ENCODE measurements around the gene AASDHPPT.

DNA sequence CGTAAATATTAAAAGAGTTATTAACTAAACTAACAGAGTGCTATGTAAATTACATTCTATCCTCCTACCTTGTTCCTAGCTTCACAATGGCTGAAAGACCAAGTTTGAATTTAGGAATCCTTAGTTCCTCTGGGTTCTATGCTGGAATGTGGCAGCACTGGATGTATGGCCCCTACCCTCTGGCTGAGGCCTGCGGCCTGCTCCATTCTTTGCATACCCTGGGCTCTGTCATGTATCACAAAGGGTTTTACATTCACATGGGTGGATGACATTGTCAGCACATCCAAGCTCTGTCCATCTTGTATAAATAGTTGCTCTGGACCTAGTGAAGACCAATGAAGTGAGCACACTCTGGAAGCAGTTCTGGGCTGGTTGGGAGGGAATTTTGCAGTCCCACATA, 54.5 kb downstream of the AASDHPPT start:
- TF ChIP-seq, protein P1, sequence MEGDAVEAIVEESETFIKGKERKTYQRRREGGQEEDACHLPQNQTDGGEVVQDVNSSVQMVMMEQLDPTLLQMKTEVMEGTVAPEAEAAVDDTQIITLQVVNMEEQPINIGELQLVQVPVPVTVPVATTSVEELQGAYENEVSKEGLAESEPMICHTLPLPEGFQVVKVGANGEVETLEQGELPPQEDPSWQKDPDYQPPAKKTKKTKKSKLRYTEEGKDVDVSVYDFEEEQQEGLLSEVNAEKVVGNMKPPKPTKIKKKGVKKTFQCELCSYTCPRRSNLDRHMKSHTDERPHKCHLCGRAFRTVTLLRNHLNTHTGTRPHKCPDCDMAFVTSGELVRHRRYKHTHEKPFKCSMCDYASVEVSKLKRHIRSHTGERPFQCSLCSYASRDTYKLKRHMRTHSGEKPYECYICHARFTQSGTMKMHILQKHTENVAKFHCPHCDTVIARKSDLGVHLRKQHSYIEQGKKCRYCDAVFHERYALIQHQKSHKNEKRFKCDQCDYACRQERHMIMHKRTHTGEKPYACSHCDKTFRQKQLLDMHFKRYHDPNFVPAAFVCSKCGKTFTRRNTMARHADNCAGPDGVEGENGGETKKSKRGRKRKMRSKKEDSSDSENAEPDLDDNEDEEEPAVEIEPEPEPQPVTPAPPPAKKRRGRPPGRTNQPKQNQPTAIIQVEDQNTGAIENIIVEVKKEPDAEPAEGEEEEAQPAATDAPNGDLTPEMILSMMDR (conservative IDR thresholded peaks at IDR 0.05; ENCODE audit: low read depth, low read length), result no peak
- TF ChIP-seq POLR2A (IDR thresholded peaks at IDR 0.05; ENCODE audit: low read depth, low read length), result no peak
- TF ChIP-seq SMC3 (IDR thresholded peaks at IDR 0.05; ENCODE audit: low read depth, low read length), result no peak
- no peak for TF ChIP-seq MAFK (IDR thresholded peaks at IDR 0.05; ENCODE audit: low read depth, low read length)
- TF ChIP-seq RFX5 (IDR thresholded peaks at IDR 0.05; ENCODE audit: low read depth, low read length), result no peak
- TF ChIP-seq, protein P2, sequence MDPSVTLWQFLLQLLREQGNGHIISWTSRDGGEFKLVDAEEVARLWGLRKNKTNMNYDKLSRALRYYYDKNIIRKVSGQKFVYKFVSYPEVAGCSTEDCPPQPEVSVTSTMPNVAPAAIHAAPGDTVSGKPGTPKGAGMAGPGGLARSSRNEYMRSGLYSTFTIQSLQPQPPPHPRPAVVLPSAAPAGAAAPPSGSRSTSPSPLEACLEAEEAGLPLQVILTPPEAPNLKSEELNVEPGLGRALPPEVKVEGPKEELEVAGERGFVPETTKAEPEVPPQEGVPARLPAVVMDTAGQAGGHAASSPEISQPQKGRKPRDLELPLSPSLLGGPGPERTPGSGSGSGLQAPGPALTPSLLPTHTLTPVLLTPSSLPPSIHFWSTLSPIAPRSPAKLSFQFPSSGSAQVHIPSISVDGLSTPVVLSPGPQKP (IDR thresholded peaks at IDR 0.05; ENCODE audit: borderline replicate concordance, low read depth, low read length), result no peak
- TF ChIP-seq BHLHE40 (IDR thresholded peaks at IDR 0.05; ENCODE audit: low read depth, low read length), result no peak
- TF ChIP-seq FOS (IDR thresholded peaks at IDR 0.05; ENCODE audit: low read depth, low read length), result no peak
- no peak for TF ChIP-seq RCOR1 (IDR thresholded peaks at IDR 0.05; ENCODE audit: insufficient replicate concordance, low read length)
- no peak for TF ChIP-seq MXI1 (IDR thresholded peaks at IDR 0.05; ENCODE audit: borderline replicate concordance, low read depth, low read length)
- no peak for TF ChIP-seq CHD1 (IDR thresholded peaks at IDR 0.05; ENCODE audit: low read depth, low read length)
- no peak for TF ChIP-seq RAD21 (IDR thresholded peaks at IDR 0.05; ENCODE audit: low read length)
